ENCODE data around the gene AKAP13. TPM values are rescaled to one million over a fixed set of nuclear protein-coding genes. Genes with fewer than 3 reads are reported as not detected.

Gene AKAP13
- polyA plus RNA-seq, 3 donors, result 47.9 to 99.7 (median 92.6) TPM

- Histone ChIP-seq H3K9ac (ENCODE audit: insufficient read depth, low read length, poor library complexity, severe bottlenecking) (no peak overlapping the region), H3K4me3 (replicated peaks in 1 of 3; ENCODE audit: low read depth in 2 of 3, low read length in 3 of 3) (no peak overlapping the region), H3K27me3 (ENCODE audit: control insufficient read depth in 2 of 2, insufficient read depth in 2 of 2, low read length in 2 of 2) (no peaks in the 10 kb centered on the region), H3K4me1 (ENCODE audit: control insufficient read depth in 1 of 2, insufficient read depth in 2 of 2, low read length in 2 of 2) (peaks cover 3 to 7% of the 10 kb centered on the region in 2 donors), H3K4me2 (replicated peaks; ENCODE audit: extremely low read depth, low read length, poor library complexity, severe bottlenecking) (no peak overlapping the region), H4K20me1 (ENCODE audit: insufficient read depth, low read length) (no peaks in the 10 kb centered on the region), H3K9me3 (replicated peaks in 1 of 2; ENCODE audit: control insufficient read depth in 1 of 2, insufficient read depth in 1 of 2, low read length in 2 of 2) (no peaks in the 10 kb centered on the region), H3K27ac (ENCODE audit: low read depth in 1 of 2, low read length in 2 of 2) (no peak overlapping the region), H2AFZ (ENCODE audit: insufficient read depth, low read depth, low read length, poor library complexity, severe bottlenecking) (no peak overlapping the region), H3K36me3 (replicated peaks in 1 of 2; ENCODE audit: control insufficient read depth in 1 of 2, insufficient read depth in 2 of 2, low read length in 2 of 2) (no peaks in the 10 kb centered on the region), H3K79me2 (ENCODE audit: insufficient read depth, low read length) (no peaks in the 10 kb centered on the region)
- Mint-ChIP-seq H3K4me1 (peaks cover 8% of the 10 kb centered on the region), H3K27ac (no peak overlapping the region), H3K9me3 (peaks cover 0 to 2% (median 0%) of the 10 kb centered on the region in 7 donors), H3K4me3 (no peak overlapping the region), H3K27me3 (ENCODE audit: low read depth in 3 of 3) (peaks cover 0 to 4% (median 0%) of the 10 kb centered on the region in 3 donors), H3K36me3 (no peaks in the 10 kb centered on the region)
- no peak for DNase-seq
- intact Hi-C loops (cut with micrococcal nuclease), result no loop called here
- 96% methylated on average over 25 of the region's 28 CpGs for WGBS (ENCODE audit: insufficient coverage)
- TF ChIP-seq CTCF (IDR thresholded peaks at IDR 0.05), result no peak
Observed at GRCh38 chr15:85760531-85761371, 380.3 kb downstream of the AKAP13 start.

GRCh38 chr15:85761635-85762034 is 381.2 kb downstream of the AKAP13 start:
- no peaks in the 10 kb centered on the region for H3K36me3 ChIP-seq (replicated peaks in 1 of 2; ENCODE audit: control insufficient read depth in 1 of 2, insufficient read depth in 2 of 2, low read length in 2 of 2)

More at GRCh38 chr15:85761635-85762034, 381.2 kb downstream of the AKAP13 start:
- Histone ChIP-seq H3K27me3 (ENCODE audit: control insufficient read depth in 2 of 2, insufficient read depth in 2 of 2, low read length in 2 of 2) (no peaks in the 10 kb centered on the region), H3K27ac (ENCODE audit: low read depth in 1 of 2, low read length in 2 of 2) (no peak overlapping the region), H4K20me1 (ENCODE audit: insufficient read depth, low read length) (no peaks in the 10 kb centered on the region), H3K79me2 (ENCODE audit: insufficient read depth, low read length) (no peaks in the 10 kb centered on the region), H3K4me2 (replicated peaks; ENCODE audit: extremely low read depth, low read length, poor library complexity, severe bottlenecking) (no peak overlapping the region), H3K4me3 (replicated peaks in 1 of 3; ENCODE audit: low read depth in 2 of 3, low read length in 3 of 3) (no peak overlapping the region), H3K9me3 (replicated peaks in 1 of 2; ENCODE audit: control insufficient read depth in 1 of 2, insufficient read depth in 1 of 2, low read length in 2 of 2) (no peaks in the 10 kb centered on the region), H2AFZ (ENCODE audit: insufficient read depth, low read depth, low read length, poor library complexity, severe bottlenecking) (no peak overlapping the region), H3K9ac (ENCODE audit: insufficient read depth, low read length, poor library complexity, severe bottlenecking) (no peak overlapping the region), H3K4me1 (ENCODE audit: control insufficient read depth in 1 of 2, insufficient read depth in 2 of 2, low read length in 2 of 2) (peaks cover 3 to 5% of the 10 kb centered on the region in 2 donors)
- peaks cover 0 to 4% (median 0%) of the 10 kb centered on the region in 3 donors for H3K27me3 Mint-ChIP-seq (ENCODE audit: low read depth in 3 of 3)
- 100% methylated on average over 2 of the region's 9 CpGs for WGBS (ENCODE audit: insufficient coverage)
- intact Hi-C loops (cut with micrococcal nuclease), result no loop called here
- no peak for TF ChIP-seq CTCF (IDR thresholded peaks at IDR 0.05)
- no peaks in the 10 kb centered on the region for H3K36me3 Mint-ChIP-seq
- H3K4me3 Mint-ChIP-seq, result no peak overlapping the region
- H3K9me3 Mint-ChIP-seq, result peaks cover 0 to 2% (median 0%) of the 10 kb centered on the region in 7 donors
- DNase-seq, result no peak
- H3K4me1 Mint-ChIP-seq, result peaks cover 4% of the 10 kb centered on the region
- no peak overlapping the region for H3K27ac Mint-ChIP-seq
